Esophagus (tissue), 2 donors: ENCODE results near the gene IL1RL2. TPM values are rescaled to one million over a fixed set of nuclear protein-coding genes. Genes with fewer than 3 reads are reported as not detected.

Experiments
- H3K27ac ChIP-seq, 2 donors: one replicate each; pipeline ENCODE4 v1.5.1; 2013; ENCODE audit warnings: low read depth in 2 of 2, mild to moderate bottlenecking in 2 of 2, inconsistent platforms in 1 of 2, low read length in 1 of 2, moderate library complexity in 1 of 2
- H3K27me3 ChIP-seq, 2 donors: one replicate each; pipeline ENCODE4 v1.6.1; 2013; ENCODE audit warnings: low read length in 2 of 2, control low read depth in 1 of 2, mild to moderate bottlenecking in 1 of 2; ENCODE audit not compliant: insufficient read depth in 2 of 2, control insufficient read depth in 1 of 2
- H3K36me3 ChIP-seq, 2 donors: one replicate each; pipeline ENCODE4 v1.6.1; 2013; ENCODE audit warnings: low read length in 1 of 2; ENCODE audit not compliant: control insufficient read depth in 2 of 2, insufficient read depth in 2 of 2
- H3K4me1 ChIP-seq, 2 donors: one replicate each; pipeline ENCODE4 v1.6.1; 2013; ENCODE audit warnings: low read length in 1 of 2; ENCODE audit not compliant: control insufficient read depth in 2 of 2, insufficient read depth in 2 of 2
- H3K4me3 ChIP-seq, 2 donors: one replicate each; pipeline ENCODE4 v1.5.1; 2013; ENCODE audit warnings: low read length in 2 of 2, mild to moderate bottlenecking in 2 of 2, low read depth in 1 of 2, moderate library complexity in 1 of 2
- H3K9me3 ChIP-seq, 2 donors: one replicate each; pipeline ENCODE4 v1.6.1; 2013; ENCODE audit warnings: mild to moderate bottlenecking in 2 of 2, low read depth in 1 of 2, low read length in 1 of 2, moderate library complexity in 1 of 2; ENCODE audit not compliant: control insufficient read depth in 2 of 2, insufficient read depth in 1 of 2
- WGBS, 2 donors: extraction: QIAGEN DNeasy Blood & Tissue Kit; methylation state at CpG; one replicate each; pipeline ENCODE4 v1.1.7; 2013; 5-methylcytosine and 5-hydroxymethylcytosine counted together
- polyA plus RNA-seq, 2 donors: library from polyadenylated mRNA; stranded (reverse); fragments of 200-250 nt; gene quantifications; one replicate each; pipeline ENCODE4 v1.2.3, GENCODE V29; 2013
- donor health status: healthy with polysubstance abuse.
- donor health status: Bipolar disorder and iron deficiency.

The IL1RL2 gene
- polyA plus RNA-seq, 2 donors: 5.0 to 6.1 TPM

GRCh38 chr2:102179061-102179460, 7.8 kb upstream of the IL1RL2 start:
- H3K4me1 ChIP-seq: no peaks in the 10 kb centered on the region
- H3K4me3 ChIP-seq: no peak overlapping the region
- peaks cover 0 to 3% of the 10 kb centered on the region in 2 donors for H3K36me3 ChIP-seq
- H3K27ac ChIP-seq: no peak overlapping the region
- 68 to 79% methylated on average over 3 of the region's 3 CpGs for WGBS, 2 donors
- no peaks in the 10 kb centered on the region for H3K9me3 ChIP-seq
- no peaks in the 10 kb centered on the region for H3K27me3 ChIP-seq

- Histone ChIP-seq H3K36me3 (peaks cover 0 to 3% of the 10 kb centered on the region in 2 donors), H3K4me3 (no peak overlapping the region), H3K4me1 (no peaks in the 10 kb centered on the region), H3K9me3 (no peaks in the 10 kb centered on the region), H3K27ac (no peak overlapping the region), H3K27me3 (no peaks in the 10 kb centered on the region)
- WGBS, 2 donors: 82 to 98% methylated on average over 2 of the region's 2 CpGs
Observed at GRCh38 chr2:102179788-102180686, 6.8 kb upstream of the IL1RL2 start.

DNA sequence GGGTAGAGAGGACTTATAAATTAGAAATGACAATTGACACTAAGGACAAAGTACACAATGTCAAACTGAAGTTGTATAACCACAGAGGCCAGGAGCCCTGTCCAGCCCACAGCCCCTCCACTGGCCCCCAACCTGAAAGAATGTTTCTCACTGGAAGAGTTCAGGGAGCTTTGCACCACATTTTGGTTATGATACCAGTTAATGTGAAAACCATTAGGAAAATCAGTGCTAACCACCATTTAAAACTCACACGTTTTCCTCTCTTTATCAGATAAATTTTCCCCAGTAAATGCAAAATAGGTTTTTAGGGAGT, 6.2 kb upstream of the IL1RL2 start:
- H3K27me3 ChIP-seq: no peaks in the 10 kb centered on the region
- H3K9me3 ChIP-seq: no peaks in the 10 kb centered on the region
- WGBS, 2 donors: 50 to 58% methylated on average over 1 of the region's 1 CpG
- no peak overlapping the region for H3K4me3 ChIP-seq
- H3K4me1 ChIP-seq: no peaks in the 10 kb centered on the region
- H3K36me3 ChIP-seq: peaks cover 0 to 3% of the 10 kb centered on the region in 2 donors
- no peak overlapping the region for H3K27ac ChIP-seq

GRCh38 chr2:102181376-102181775, 5.4 kb upstream of the IL1RL2 start:
- Histone ChIP-seq H3K4me1 (no peaks in the 10 kb centered on the region), H3K36me3 (peaks cover 0 to 3% of the 10 kb centered on the region in 2 donors), H3K27me3 (no peaks in the 10 kb centered on the region), H3K4me3 (no peak overlapping the region), H3K9me3 (no peaks in the 10 kb centered on the region), H3K27ac (peak overlapping the region in 1 of 2 donors; percentile 52)
- 89% methylated on average over 5 of the region's 5 CpGs for WGBS, 2 donors

GRCh38 chr2:102181919-102182635, 4.7 kb upstream of the IL1RL2 start:
- 69% methylated on average over 7 of the region's 7 CpGs for WGBS, 2 donors
- Histone ChIP-seq H3K4me3 (no peak overlapping the region), H3K9me3 (no peaks in the 10 kb centered on the region), H3K4me1 (no peaks in the 10 kb centered on the region), H3K27ac (peak overlapping the region; percentile 71 to 75), H3K27me3 (no peaks in the 10 kb centered on the region), H3K36me3 (no peaks in the 10 kb centered on the region)

GRCh38 chr2:102184018-102184417, 2.8 kb upstream of the IL1RL2 start:
- Histone ChIP-seq H3K27ac (no peak overlapping the region), H3K27me3 (no peaks in the 10 kb centered on the region), H3K9me3 (no peaks in the 10 kb centered on the region), H3K36me3 (no peaks in the 10 kb centered on the region), H3K4me3 (no peak overlapping the region), H3K4me1 (no peaks in the 10 kb centered on the region)
- WGBS, 2 donors: 67 to 68% methylated on average over 2 of the region's 2 CpGs

GRCh38 chr2:102184568-102184967, 2.3 kb upstream of the IL1RL2 start:
- Histone ChIP-seq H3K4me3 (no peak overlapping the region), H3K27ac (no peak overlapping the region), H3K36me3 (no peaks in the 10 kb centered on the region), H3K27me3 (no peaks in the 10 kb centered on the region), H3K9me3 (no peaks in the 10 kb centered on the region), H3K4me1 (no peaks in the 10 kb centered on the region)
- 93 to 95% methylated on average over 1 of the region's 1 CpG for WGBS, 2 donors

DNA sequence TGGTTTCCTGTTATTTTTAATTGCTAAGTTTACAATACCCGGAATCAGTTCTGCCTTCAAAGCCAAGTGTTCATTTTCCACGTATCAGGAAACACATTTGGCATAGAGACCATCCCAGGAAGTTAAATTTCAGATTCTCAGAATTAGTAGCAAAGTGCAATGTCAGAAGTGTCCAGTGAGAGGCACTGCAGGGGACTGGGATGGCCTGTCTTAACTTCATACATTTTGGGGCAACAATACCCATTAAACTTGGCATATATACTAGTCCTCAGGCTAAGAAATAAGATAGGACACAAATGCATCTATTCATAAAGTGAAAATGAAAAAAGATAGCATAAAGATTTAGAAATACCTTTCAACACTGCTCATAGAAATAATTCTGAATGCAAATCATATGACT, 1.5 kb upstream of the IL1RL2 start:
- WGBS, 2 donors: 20 to 24% methylated on average over 2 of the region's 2 CpGs
- H3K4me1 ChIP-seq: no peaks in the 10 kb centered on the region
- H3K27me3 ChIP-seq: no peaks in the 10 kb centered on the region
- H3K27ac ChIP-seq: no peak overlapping the region
- H3K36me3 ChIP-seq: no peaks in the 10 kb centered on the region
- H3K9me3 ChIP-seq: no peaks in the 10 kb centered on the region
- H3K4me3 ChIP-seq: no peak overlapping the region

- Histone ChIP-seq H3K4me1 (no peaks in the 10 kb centered on the region), H3K27ac (peak overlapping the region; percentile 82 to 91), H3K4me3 (peak overlapping the region; percentile 61 to 69), H3K9me3 (no peaks in the 10 kb centered on the region), H3K27me3 (no peaks in the 10 kb centered on the region), H3K36me3 (no peaks in the 10 kb centered on the region)
- WGBS, 2 donors: 10% methylated on average over 46 to 50 of the region's 50 CpGs
Observed at GRCh38 chr2:102187496-102188150, 800 bp downstream of the IL1RL2 start.
